B cell (primary cell): ENCODE results near the gene CFAP73. TPM values are rescaled to one million over a fixed set of nuclear protein-coding genes. Genes with fewer than 3 reads are reported as not detected.

Experiments
- ATAC-seq: fragments of 200-7000 bp; cut with Tn5 transposase; one replicate; pipeline ENCODE4 v1.10.0; 2021; ENCODE audit warnings: low read depth, mild to moderate bottlenecking, moderate number of reproducible peaks, moderate library complexity
- CTCF ChIA-PET: fragments of 350-600 bp; sonication (Branson Sonifier 250); formaldehyde crosslinking; loops from one replicate; lab custom pipeline; 2021; ENCODE audit warnings: antibody characterized with exemption, inconsistent platforms; lab: Charles Lee
- POLR2A ChIA-PET: fragments of 350-600 bp; sonication (Branson Sonifier 250); formaldehyde crosslinking; loops from one replicate; lab custom pipeline; 2021; ENCODE audit warnings: antibody characterized with exemption; lab: Charles Lee
- DNase-seq: peaks from one replicate; pipeline ENCODE4 v3.0.0; 2013
- H2AFZ ChIP-seq: 2 replicates; pipeline ENCODE4 v1.6.1; 2012; ENCODE audit warnings: mild to moderate bottlenecking, low read depth, low read length; ENCODE audit not compliant: insufficient read depth, poor library complexity, severe bottlenecking
- H3K27ac ChIP-seq, 2 donors: 1 replicate in 1 of 2; 2 replicates in 1 of 2; pipeline ENCODE4 v1.5.1; 2012 to 2013; ENCODE audit warnings: low read length in 2 of 2, mild to moderate bottlenecking in 2 of 2, moderate library complexity in 1 of 2
- H3K27me3 ChIP-seq, 4 experiments: fragments of 200-600 bp in 1 of 4; sonication (generic) in 1 of 4; replicated peaks in 1 of 4; 1 replicate in 2 of 4; 2 replicates in 2 of 4; pipeline versions ENCODE4 v1.6.1 to v1.7.0; 2013 to 2016; ENCODE audit warnings: low read length in 3 of 4, mild to moderate bottlenecking in 2 of 4, mixed read lengths in 1 of 4, moderate library complexity in 1 of 4; ENCODE audit not compliant: insufficient read depth in 4 of 4, control insufficient read depth in 3 of 4; ENCODE audit errors: control extremely low read depth in 1 of 4
- H3K36me3 ChIP-seq, 2 experiments: replicated peaks in 1 of 2; 1 replicate in 1 of 2; 2 replicates in 1 of 2; pipeline versions ENCODE4 v1.6.1 to v1.7.1; 2013; ENCODE audit warnings: low read length in 1 of 2; ENCODE audit not compliant: insufficient read depth in 2 of 2, control insufficient read depth in 1 of 2; ENCODE audit errors: control extremely low read depth in 1 of 2, extremely low read depth in 1 of 2
- H3K4me1 ChIP-seq, 2 donors: fragments of 200-600 bp in 1 of 2; sonication (generic) in 1 of 2; 1 replicate in 1 of 2; 2 replicates in 1 of 2; pipeline versions ENCODE4 v1.5.1 to v1.6.1; 2013 to 2017; ENCODE audit warnings: low read length in 2 of 2; ENCODE audit not compliant: control insufficient read depth in 2 of 2, insufficient read depth in 2 of 2
- H3K4me2 ChIP-seq: replicated peaks from 2 replicates; pipeline ENCODE3; 2012; ENCODE audit warnings: mild to moderate bottlenecking, low read depth, low read length; ENCODE audit not compliant: poor library complexity, severe bottlenecking
- H3K4me3 ChIP-seq, 5 experiments: fragments of 200-600 bp in 1 of 5; sonication (generic) in 1 of 5; 1 replicate in 3 of 5; 2 replicates in 2 of 5; pipeline versions ENCODE4 v1.5.1 to v1.7.0; 2011 to 2016; ENCODE audit warnings: low read length in 4 of 5, mild to moderate bottlenecking in 4 of 5, low read depth in 2 of 5, control low read depth in 1 of 5, moderate library complexity in 1 of 5; ENCODE audit not compliant: insufficient read depth in 1 of 5; ENCODE audit errors: control extremely low read depth in 1 of 5, extremely low read depth in 1 of 5
- H3K79me2 ChIP-seq: fragments of 200-600 bp; sonication (generic); one replicate; pipeline ENCODE4 v1.6.0; 2016; ENCODE audit warnings: low read length; ENCODE audit not compliant: control insufficient read depth, insufficient read depth
- H3K9ac ChIP-seq: fragments of 200-600 bp; sonication (generic); 2 replicates; pipeline ENCODE4 v1.6.1; 2017; ENCODE audit warnings: mild to moderate bottlenecking, low read length, moderate library complexity
- H3K9me3 ChIP-seq, 3 donors: one replicate each; pipeline versions ENCODE4 v1.6.1 to v1.7.1; 2013; ENCODE audit warnings: low read length in 2 of 3; ENCODE audit not compliant: control insufficient read depth in 2 of 3, insufficient read depth in 1 of 3; ENCODE audit errors: control extremely low read depth in 1 of 3
- H4K20me1 ChIP-seq: 2 replicates; pipeline ENCODE4 v1.6.0; 2012; ENCODE audit warnings: mild to moderate bottlenecking, low read length; ENCODE audit not compliant: insufficient read depth, control insufficient read depth, poor library complexity, severe bottlenecking
- H3K27ac Mint-ChIP-seq: one replicate; pipeline ENCODE4 v1.8.0; 2021; ENCODE audit warnings: mixed read lengths
- H3K27me3 Mint-ChIP-seq: one replicate; pipeline ENCODE4 v1.8.0; 2021; ENCODE audit warnings: mixed read lengths
- H3K4me1 Mint-ChIP-seq: one replicate; pipeline ENCODE4 v1.8.0; 2021; ENCODE audit warnings: mixed read lengths
- H3K4me3 Mint-ChIP-seq: one replicate; pipeline ENCODE4 v1.8.0; 2021; ENCODE audit warnings: mixed read lengths
- H3K9me3 Mint-ChIP-seq: one replicate; pipeline ENCODE4 v1.8.0; 2022; ENCODE audit warnings: mixed read lengths; ENCODE audit not compliant: insufficient read depth
- CTCF ChIP-seq: fragments of 200-600 bp; IDR thresholded peaks from one replicate; pipeline ENCODE4 v1.8.0; 2022; ENCODE audit warnings: antibody characterized with exemption, mild to moderate bottlenecking
- EZH2 ChIP-seq: IDR thresholded peaks from 2 replicates; pipeline ENCODE4 v1.6.1; 2012; ENCODE audit warnings: borderline replicate concordance, low read depth, mild to moderate bottlenecking, moderate library complexity, low read length; ENCODE audit not compliant: insufficient read depth, poor library complexity, severe bottlenecking
- WGBS: methylation state at CpG from one replicate; pipeline ENCODE4 v1.1.5; 2013; ENCODE audit warnings: missing lambda C conversion rate; ENCODE audit not compliant: insufficient coverage; 5-methylcytosine and 5-hydroxymethylcytosine counted together
- intact Hi-C: fragments of 100-400 bp; cut with micrococcal nuclease; formaldehyde crosslinking; loops from one replicate; pipeline ENCODE4 v1.10.0; 2022
- polyA plus RNA-seq: library from polyadenylated mRNA; depleted of rRNA; stranded (reverse); fragments of >200 nt; gene quantifications from 2 replicates; pipeline ENCODE4 v1.2.3, GENCODE V29; 2012
- total RNA-seq, 2 donors: library from RNA; stranded (reverse); fragments of 120-200 nt in 1 of 2; gene quantifications; 1 replicate in 1 of 2; 2 replicates in 1 of 2; pipeline versions ENCODE4 v1.2.3 to v1.2.4, GENCODE V29; 2013 to 2022

The CFAP73 gene
- total and polyA plus RNA-seq, 2 donors (not counting 1 experiment from before 2014, with no cell fraction given), result 0.13 to 5.1 TPM

DNA sequence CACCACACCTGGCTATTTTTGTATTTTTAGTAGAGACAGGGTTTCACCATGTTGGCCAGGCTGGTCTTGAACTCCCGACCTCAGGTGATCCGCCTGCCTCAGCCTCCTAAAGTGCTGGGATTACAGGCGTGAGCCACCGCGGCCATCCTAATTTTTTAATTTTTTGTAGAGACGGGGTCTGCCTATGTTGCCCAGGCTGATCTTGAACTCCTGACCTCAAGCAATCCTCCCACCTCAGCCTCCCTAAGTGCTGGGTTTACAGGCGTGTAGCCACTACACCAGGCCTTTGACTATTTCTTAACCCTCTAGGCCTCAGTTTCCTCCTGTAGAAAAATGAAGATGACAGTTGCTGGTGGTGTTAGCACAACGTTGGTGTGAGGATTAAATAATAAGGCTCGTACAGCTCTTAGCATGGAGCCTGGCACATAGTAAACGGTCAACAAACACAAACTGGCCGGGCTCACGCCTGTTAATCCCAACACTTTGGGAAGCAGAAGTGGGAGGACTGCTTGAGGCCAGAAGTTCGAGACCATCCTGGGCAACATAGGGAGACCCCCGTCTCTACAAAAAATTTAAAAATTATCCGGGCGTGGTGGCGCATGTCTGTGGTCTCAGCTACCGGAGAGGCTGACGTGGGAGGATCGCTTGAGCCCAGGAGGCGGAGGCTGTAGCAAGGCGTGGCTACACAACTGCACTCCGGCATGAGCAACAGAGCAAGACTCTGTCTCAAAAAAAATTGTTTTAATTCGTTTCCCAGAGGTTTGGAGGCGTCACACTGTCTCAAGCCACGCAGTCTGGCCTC is 34.8 kb downstream of the CFAP73 start:
- 27% methylated on average over 24 of the region's 26 CpGs for WGBS
- POLR2A ChIA-PET, result interaction anchor here (1.1 to 1.8 kb wide), 2 partner anchors 13 to 45 kb away, joined by 4 to 10 read pairs; no protein-coding TSS in a partner anchor
- Histone ChIP-seq H3K27me3 (no peaks in the 10 kb centered on the region), H3K36me3 (peaks cover 2 to 30% of the 10 kb centered on the region in 2 experiments), H2AFZ (peak overlapping the region; percentile 94), H3K9me3 (no peaks in the 10 kb centered on the region), H3K4me3 (peak overlapping the region; percentile 51 to 100 (median 94)), H3K27ac (peak overlapping the region; percentile 98), H4K20me1 (peaks cover 38% of the 10 kb centered on the region), H3K4me2 (peak overlapping the region; percentile 93), H3K79me2 (peaks cover 75% of the 10 kb centered on the region), H3K9ac (peak overlapping the region; percentile 92), H3K4me1 (peaks cover 25 to 34% of the 10 kb centered on the region in 2 donors)
- CTCF ChIA-PET, result interaction anchor here (0.6 to 3.3 kb wide), 6 partner anchors 10 to 284 kb away, joined by 3 to 15 read pairs (median 6); no protein-coding TSS in a partner anchor
- peak; percentile 53 for ATAC-seq
- TF ChIP-seq CTCF, result no peak
- TF ChIP-seq EZH2, result no peak
- H3K4me1 Mint-ChIP-seq, result peaks cover 38% of the 10 kb centered on the region
- no peaks in the 10 kb centered on the region for H3K9me3 Mint-ChIP-seq
- H3K27ac Mint-ChIP-seq, result peak overlapping the region; percentile 96
- H3K4me3 Mint-ChIP-seq, result peak overlapping the region; percentile 95
- no peaks in the 10 kb centered on the region for H3K27me3 Mint-ChIP-seq
- DNase-seq, result no peak
- intact Hi-C loops, result loop anchor here (2.0 kb wide), 1 partner anchor 151 kb away; the partner anchor contains the start of gene SLC8B1

- ChIA-PET CTCF (interaction anchor here (0.8 to 3.3 kb wide), 5 partner anchors 11 to 285 kb away, joined by 3 to 15 read pairs (median 6); no protein-coding TSS in a partner anchor), POLR2A (interaction anchor here (0.6 to 1.8 kb wide), 8 partner anchors 10 to 327 kb away, joined by 3 to 10 read pairs (median 6); partner anchors contain the start of gene TPCN1)
- Mint-ChIP-seq H3K27me3 (no peaks in the 10 kb centered on the region), H3K9me3 (no peaks in the 10 kb centered on the region), H3K4me1 (peaks cover 38% of the 10 kb centered on the region), H3K27ac (peak overlapping the region; percentile 96), H3K4me3 (peak overlapping the region; percentile 95)
- H3K9ac ChIP-seq, result peak overlapping the region; percentile 92
- peaks cover 37% of the 10 kb centered on the region for H4K20me1 ChIP-seq
- peak overlapping the region; percentile 98 for H3K27ac ChIP-seq
- H3K36me3 ChIP-seq, result peaks cover 3 to 24% of the 10 kb centered on the region in 2 experiments
- H3K4me1 ChIP-seq, result peaks cover 25 to 34% of the 10 kb centered on the region in 2 donors
- peak overlapping the region; percentile 93 for H3K4me2 ChIP-seq
- H3K27me3 ChIP-seq, result no peaks in the 10 kb centered on the region
- intact Hi-C loops, result loop anchor here (1.0 to 5.0 kb wide), 7 partner anchors 11 to 203 kb away; partner anchors contain the start of genes PLBD2, SLC8B1 and TPCN1
- TF ChIP-seq CTCF (no peak), EZH2 (no peak)
- DNase-seq (peak; percentile 95), ATAC-seq (peak; percentile 84)
- peaks cover 76% of the 10 kb centered on the region for H3K79me2 ChIP-seq
- H3K9me3 ChIP-seq, result no peaks in the 10 kb centered on the region
- H3K4me3 ChIP-seq, result peak overlapping the region; percentile 51 to 100 (median 94)
- H2AFZ ChIP-seq, result peak overlapping the region; percentile 94
- under 1% methylated on average over 20 of the region's 20 CpGs for WGBS
Observed at GRCh38 chr12:113184900-113185179, 35.3 kb downstream of the CFAP73 start.
